NCI-H1092 treated with DMSO at 0.1 percent for 48 hours (cell line): ENCODE data around the gene NMNAT1.
"Not testable (repeated sequence)": the region's sequence is repeated elsewhere in the genome, so short reads cannot be mapped to it uniquely, and the experiment has no call there.

Experiments used
- DNase-seq: peaks from one replicate; lab custom pipeline; 2025; lab: John Stamatoyannopoulos, UW

The NMNAT1 gene

DNA sequence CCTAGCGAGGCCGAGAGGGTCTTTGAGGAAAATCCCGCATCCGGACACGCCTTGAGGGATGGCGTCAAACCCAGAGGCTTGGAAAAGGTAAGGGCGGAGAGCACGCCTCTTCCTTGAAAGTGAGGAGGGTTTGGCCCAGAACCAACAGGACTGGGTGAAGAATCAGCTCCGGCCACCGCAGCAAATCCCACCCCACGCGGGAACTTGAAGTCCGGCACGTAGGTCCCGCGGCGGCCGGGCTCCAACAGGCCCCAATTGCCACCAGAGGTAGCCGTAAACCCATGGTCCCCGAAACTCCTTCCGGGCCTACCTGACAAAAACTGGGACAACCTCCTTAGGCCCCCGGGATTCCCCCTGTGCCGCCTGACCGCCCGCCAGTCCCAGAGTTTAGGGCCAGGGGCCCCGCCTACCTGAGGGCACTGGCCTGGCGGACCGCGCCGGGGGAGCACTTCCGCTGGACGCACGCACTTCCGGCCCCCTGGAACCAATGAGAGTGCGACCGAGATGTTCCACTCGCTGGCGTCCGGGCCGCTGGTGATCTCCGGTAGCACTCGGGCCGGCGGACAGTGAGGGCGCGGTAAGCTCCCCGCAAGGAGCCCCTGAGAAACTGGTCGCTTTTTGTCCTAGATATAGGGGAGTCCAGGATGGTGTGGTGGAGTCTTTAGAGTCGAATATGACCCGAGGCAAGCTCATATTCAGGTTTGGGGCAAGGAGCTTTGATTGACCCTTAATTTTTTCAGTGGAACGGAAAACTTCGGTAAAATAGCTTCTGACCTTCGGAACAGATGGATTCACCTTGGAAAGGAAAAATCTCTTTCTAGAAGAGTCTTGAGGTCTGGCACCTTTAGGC is at the start of gene NMNAT1, which contains the start of gene LZIC:
TSS of gene NMNAT1 (plus strand) at position 537 of the 850 bp plus-strand sequence. CDS start 28,599 bp downstream, outside the sequence.
TSS of gene LZIC (minus strand) at position 453 of the 850 bp plus-strand sequence. CDS start 6,772 bp downstream, outside the sequence.
- DNase-seq = peak; percentile 92

DNA sequence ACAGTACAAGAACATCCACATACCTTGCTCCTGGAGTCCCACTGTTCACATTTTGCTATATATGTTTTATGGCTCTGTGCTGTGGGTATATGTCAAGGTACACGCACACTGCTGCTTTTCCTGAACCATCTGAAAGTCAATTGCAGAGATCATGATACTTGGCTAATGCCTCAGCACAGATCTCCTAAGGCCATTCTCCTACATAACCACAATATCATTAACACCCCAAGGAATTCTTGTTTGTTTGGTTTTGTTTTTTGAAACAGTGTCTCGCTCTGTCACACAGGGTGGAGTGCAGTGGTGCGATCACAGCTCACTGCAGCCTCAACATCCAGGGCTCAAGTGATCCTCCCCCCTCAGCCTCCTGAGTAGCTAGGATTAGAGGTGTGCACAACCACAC is 49.2 kb upstream of the NMNAT1 start:
- no peak for DNase-seq

DNA sequence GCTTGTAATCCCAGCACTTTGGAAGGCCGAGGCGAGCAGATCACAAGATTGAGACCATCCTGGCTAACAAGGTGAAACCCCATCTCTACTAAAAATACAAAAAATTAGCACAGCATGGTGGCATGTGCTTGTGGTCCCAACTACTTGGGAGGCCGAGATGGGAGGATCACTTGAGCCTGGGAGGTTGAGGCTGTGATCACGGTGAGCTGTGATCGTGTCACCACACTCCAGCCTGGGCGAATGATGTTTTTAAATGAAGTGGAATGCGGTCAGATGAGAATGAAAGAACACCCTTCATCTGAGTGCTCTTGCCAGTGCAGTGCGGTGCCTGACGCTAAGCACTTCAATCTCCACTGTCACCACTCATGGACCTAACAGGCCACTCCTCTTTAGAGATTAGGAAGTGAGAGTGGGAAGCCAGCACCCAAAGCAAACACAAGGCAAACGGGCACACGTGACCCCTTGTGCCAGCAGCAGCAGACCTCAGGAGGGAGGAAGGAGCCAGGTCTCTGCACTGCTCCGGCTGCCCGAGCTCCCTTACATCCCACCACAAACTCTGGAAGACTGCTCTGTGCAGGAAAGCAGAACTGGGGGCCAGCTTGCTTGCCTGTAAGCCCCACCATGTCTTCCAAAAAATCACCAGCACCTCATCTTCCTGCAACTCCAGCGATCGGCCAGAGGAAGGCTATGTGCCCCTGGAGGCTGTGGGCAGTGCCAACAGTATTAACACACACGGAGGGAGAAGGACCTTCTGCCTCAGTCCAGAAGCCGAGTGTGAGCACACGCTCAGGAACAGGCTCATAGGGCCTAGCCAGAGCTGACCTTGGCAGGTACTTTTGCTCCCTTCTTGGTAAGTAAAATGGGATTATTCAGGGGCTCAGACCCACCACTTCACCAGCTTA is 42.9 kb upstream of the NMNAT1 start:
- DNase-seq = peak; percentile 91

DNA sequence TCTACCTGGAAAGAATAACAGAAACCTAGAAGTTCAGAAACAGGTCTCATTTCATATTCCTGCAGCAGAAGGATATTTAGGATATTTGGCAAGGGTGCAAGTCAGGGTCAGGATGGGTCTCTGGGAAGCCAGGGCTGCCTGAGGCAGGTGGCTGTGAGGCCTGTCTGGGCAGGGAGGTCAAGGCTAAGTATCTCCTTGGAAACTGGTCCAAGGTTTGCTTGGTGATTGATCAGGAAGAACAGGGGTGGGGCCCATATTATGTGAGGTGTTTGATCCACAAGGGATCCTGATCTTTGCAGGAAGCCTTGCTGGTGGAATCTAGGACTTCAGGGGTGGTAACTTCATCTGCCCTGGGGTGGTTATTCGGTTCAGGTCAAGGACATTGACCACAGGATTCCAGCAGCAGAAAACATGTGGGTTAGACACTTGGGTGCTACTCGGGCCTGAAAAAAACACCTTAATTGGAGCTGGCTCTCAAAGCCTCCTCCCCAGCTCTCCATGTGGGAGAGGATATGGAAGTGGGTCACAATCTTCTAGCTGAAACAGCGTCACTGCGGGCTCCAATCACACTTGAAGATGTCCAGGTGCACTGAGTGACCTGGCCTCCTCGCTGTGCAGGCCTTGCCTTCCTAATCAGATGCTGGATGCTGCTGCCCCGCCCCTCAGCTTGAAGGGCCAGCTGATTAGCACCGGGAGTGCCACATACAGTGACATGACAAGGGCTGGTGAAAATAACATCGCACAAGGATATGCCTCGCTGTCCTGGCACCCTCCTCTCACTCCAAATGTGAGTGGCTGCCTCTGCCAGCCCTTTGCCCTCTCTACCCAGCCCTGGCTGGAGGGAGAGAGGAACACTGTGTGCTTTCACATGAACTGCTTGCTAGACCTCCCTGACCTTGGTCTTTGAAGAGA is 41.9 kb upstream of the NMNAT1 start:
- DNase-seq = no peak

DNA sequence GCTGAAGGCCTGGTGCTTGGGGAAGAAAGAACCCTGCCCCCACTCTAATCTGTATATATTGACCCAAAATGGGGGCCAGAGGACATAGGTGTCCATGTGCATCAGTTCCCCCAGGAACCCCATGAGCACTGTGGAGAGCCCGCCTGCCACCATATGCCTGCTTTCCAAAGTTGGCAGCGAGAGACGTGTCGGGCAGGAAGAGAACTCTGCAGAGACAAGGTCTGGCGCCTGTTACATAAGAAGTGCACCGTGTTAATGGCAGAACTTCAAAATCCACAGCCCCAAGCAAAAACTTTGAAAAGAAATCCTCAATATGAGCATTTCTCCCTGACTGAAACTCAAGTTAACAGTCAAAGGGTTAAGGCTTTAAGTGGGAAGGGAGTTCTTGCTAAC is 41.2 kb upstream of the NMNAT1 start:
- DNase-seq = no peak

DNA sequence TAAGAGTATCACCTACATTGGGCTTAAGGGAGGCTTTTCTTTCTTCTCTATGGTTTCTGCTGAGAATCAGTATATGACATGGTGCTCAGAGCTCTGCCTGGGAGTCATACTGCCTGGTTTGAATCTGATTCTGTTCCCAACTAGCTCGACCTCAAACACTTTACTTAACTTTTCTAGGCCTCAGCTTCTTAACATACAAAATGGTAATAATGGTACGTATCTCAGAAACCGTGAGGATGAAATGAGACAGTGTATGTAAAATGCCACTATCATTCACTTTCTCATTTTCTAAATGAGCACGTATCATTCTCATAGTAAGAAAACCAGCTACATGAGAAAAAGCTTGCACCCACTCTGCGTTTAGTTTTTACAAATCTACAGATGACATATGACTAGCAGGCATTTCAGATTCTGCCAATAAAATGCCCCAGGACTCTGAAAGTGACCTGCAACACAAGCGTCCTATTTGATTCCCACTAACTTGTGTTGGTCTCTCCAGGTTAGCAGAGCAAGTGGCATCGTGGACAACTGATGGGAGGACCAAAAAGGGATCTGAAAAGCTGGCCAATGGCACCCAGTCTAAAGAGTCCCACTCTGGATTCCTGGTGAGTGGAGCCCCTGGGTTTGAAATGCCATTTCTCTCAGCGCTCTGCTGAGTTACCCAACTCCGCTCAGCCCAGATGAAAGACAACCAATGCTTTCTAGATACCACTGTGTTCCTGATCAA is 39.3 kb upstream of the NMNAT1 start:
- DNase-seq = no peak

DNA sequence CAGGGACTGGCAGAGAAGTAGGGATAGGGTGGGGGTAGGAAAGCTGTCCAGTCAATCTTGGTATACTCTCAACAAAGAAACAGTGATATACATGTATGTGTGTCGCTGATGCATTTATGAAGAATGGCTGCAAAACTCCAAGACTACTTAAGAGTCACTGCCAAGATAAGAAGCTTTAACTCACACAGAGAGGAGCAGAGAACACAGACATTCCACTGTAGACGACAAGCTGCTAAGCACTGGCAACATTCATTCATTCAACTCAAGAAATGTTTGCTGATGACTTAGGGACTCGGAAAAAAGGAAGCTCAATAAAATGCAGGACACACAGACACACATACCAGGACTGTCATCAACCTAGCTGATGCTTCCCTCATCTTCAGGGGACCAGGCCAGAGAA is 38.7 kb upstream of the NMNAT1 start:
- DNase-seq = no peak

DNA sequence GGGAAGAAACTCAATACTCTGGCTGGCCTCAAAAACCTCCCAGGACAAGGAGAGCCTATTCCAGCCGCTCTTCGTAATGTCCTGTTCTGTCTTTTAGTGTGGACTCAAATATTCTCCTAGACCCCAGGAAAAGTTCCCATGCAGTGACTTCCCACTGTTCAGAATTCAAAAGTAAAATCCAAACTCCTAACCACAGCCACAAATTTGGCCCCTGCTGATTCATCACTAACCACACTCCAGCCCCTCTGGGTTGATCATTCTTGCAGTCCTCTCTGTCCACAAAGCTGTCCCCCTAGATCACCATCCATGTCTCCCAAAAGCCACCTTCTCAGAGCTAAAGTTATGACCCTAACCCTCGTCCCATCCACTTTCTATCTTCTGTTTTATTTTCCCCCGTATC is 38.3 kb upstream of the NMNAT1 start:
- no peak for DNase-seq

DNA sequence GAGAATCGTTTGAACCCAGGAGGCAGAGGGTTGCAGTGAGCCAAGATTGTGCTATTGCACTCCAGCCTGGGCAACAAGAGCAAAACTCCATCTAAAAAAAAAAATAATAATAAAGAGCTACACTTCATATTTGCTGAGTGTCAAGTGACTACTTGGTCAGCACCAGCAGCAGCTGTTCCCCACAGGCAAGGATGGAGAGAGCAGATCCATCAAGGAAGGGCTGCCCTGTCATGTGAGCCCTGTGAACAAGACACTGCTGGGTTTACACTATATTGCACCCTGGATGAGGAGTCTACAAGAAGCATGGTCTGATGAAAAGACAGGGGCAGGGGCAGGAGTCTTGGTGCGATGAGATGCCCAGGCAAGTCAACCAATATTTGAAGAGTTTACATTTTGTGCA is 36.8 kb upstream of the NMNAT1 start:
- DNase-seq = no peak

DNA sequence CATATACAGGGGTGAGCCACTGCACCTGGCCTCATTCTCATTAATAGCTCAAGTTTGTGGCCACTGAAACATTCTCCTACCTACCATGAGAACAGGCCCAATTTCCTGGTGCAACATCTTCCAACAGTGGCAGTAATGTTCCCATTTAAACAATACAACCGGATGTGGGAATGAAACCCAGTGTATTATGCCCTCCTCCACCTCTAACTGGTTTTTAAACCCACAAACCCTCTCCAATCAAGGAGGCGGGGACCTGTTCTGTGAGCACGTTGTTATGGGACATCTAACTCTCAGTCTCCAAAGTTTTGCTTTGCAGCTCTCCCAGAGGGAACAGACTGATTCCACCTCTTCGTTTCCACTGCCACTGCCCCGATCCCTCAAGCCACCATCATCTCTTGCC is 35.8 kb upstream of the NMNAT1 start:
- no peak for DNase-seq

DNA sequence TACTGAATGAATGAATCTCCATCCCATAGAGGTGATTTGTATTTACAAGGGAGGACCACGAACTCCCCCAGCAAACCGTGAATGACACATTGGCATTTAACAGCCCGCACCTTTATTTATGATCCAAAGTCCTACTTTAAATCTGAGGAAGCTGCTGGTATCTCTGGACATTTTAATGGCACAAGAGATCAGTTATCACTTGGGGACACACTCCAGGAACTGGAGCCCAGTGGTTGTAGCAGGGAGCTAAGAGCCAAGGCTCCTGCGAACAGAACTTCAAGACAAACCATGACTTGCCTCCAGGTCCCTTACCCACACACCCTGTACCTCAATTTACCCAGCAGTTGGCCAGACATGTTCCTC is 34.4 kb upstream of the NMNAT1 start:
- no peak for DNase-seq

DNA sequence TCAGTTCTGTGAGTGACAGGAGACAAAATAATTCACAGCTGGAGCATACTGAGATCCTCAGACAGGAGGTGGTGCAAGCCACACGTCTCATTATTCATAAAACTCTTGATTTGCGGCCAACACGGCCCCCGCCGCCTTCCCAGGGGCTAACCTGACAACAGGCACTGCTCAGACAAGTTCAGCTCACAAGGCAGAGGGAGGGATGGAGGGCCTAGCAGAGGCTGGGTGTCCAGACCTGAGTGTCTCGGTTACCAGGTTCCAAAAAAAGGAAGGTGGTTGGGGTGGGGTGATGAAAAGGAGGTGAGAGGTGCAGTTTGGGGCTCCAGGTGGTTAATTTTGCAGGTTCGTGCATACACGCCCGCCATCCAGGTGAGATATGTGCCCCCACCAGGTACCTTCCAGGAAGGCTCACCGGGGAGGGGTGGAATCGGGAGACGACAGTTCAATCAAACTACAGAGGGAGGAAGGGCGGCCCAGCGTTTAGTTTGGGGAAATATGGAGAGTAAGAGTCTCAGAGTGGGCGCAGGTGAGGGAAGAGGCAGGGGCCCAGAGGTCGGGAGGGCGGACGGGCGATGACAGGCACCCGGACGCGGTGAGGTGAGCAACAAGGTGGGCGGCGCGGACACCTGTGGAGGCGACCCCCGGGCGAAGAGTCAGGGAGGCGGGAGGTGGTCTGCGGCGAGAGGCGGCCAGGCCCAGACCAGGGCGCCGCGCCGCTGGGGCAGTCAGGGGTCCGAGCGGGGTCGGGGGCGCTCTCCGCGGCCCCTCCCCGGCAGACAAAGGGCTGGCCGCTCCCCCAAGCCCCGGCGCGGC is 33.8 kb upstream of the NMNAT1 start:
- peak; percentile 15 for DNase-seq

DNA sequence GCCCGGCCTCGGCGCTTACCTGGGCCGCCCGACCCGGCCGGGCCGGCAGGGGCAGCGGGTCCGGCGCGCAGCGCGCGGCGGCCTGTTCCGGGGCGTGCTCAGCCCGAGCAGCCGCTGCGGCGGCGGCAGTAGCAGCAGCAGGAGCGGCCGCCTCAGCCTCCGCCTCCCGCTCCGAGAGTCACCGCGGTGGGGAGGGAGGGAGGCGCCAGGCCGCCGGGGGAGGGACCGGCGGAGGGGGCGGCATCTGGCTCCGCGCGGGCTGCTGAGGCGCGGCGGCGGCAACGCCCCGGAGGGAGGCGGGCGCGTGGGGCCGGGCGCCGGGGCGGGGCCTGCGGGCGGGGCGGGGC is 33.2 kb upstream of the NMNAT1 start, which contains the start of gene CTNNBIP1:
TSS of gene CTNNBIP1 (minus strand) at position 194 of the 347 bp plus-strand sequence. CDS start 38,205 bp downstream, outside the sequence.
- DNase-seq = no peak

DNA sequence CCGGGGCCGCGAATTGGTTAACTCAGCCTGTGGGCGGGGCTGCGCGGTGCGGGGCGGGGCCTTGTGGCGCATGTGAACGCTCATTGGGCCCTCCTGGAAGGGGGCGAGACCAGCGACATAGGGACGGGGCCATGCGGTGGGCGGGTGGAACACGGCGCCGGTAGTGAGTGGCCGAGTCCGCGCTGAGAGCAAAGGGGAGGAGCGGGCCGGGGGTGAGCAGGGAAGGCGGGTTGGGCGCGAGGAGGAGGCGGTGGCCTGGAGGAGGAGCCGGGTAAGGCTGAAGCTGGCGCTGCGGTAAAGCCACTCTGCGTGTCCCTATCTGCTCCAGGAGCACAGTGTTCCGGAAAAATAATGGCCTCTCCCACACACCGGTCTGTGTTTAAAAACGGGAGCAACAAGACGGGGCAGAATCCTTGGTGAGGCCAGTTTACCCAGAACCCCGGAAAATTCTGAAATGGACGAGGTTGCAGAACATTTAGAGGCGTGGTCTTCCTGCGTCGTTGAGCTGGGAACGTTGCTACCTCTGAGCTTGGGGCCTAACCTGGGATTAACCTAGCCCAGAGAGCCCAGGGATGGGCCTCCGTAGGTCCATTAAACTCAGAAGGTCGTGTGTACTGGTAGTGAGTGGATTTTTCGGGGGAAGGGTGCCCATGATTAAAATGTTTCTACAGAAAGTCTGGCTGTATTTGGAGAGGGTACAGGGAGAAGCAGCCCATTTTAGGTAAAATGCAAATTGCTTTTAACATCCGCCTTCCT is 32.7 kb upstream of the NMNAT1 start:
- peak; percentile 100 for DNase-seq

DNA sequence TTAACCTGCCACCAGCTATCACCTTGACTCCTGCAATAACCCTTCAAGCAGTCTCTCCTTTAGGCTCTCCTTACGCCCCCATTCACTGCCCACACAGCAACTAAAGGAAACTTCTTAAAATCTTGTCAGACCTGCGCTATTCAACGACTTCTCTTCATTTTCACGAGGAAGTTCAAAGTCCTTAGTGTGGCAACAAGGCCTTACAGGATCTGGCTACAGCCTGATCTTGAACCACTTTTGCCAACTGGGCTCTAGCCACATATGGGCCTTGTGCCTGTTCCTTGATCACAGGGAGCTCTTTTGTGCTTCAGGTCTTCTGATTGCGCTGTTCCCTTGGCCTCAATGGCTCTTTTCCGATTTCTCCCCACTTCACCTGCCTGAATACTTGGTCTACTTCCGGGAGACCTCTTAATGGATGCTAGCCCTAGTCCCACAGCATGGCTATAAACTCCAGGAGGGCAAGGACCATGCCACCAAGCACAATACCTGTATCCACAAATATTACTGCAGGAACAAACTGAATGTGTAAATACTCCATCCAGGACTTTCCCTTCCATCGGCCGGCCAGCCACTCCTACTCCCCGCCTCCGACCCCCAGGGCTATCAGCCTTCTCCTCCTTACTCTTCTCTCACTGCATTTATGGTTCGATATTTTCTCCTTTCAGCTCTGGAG is 30.9 kb upstream of the NMNAT1 start:
- no peak for DNase-seq

DNA sequence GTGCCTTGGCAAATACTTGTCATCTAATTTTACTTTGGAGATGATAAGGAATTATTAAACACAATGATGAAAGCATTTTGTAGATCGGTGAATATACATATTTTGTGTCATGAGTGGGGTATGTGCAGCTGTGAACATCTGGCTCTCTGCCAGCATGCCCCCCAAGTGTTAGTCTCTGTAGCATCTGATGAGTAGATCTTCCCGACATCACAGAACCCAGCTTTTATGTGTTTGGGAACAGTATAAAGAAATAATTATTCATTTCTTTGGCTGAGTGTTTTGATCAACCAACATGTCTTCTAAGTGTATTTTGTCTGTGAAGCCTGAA is 28.7 kb upstream of the NMNAT1 start:
- no peak for DNase-seq

DNA sequence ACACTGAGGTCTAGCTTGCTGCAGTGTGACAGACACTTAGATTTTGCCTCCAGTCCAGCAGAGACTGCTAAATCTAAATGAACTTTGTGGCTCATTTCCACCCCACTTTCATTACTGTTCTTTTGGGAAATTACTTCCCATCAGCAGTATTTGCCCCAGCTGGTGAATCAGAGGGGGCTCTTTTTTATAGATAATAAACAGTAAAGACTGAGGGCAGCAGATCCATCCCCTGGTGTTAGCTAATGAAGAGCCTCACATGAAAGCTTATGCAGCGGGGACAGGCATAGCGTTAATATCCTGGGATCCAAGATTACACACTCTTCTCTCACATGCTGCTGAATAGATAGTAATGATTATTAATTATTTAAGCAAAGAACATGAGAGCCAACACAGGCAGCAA is 26.8 kb upstream of the NMNAT1 start:
- DNase-seq = no peak

DNA sequence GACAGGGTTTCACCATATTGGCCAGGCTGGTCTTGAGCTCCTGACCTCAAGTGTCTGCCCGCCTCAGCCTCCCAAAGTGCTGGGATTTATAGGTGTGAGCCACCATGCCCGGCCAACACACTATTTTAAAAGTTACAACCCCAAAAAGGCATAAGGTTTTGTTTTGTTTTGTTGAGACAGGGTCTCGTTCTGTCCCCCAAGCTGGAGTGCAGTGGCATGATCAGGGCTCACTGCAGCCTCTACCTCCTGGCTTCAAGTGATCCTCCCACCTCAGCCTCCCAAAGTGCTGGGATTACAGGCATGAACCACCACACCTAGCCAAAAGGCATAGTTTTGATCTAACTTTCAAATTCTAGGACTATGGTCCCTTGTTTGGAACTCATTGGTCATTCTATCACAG is 25.8 kb upstream of the NMNAT1 start:
- DNase-seq = not testable (repeated sequence)

DNA sequence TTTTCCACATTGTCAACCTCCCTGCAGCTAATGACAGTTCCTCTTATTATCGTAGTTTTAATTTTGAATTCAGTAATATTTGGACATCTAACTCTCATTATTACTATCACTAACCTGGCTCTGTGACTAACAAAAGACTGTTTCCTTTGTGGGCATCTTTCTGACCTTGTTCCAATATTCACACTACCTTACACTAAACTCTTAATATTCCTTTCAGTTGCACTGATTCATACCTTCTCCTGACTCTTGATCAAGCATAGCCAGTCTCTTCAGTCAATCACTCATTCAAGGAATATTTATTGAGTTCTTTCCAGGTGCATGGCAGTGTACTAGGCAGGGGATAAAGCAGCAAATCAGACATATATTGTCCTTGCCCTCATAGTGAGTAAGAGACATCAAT is 25.4 kb upstream of the NMNAT1 start:
- no peak for DNase-seq
